NCI-H460 (cell line): ENCODE measurements around the gene C1QL4. TPM values are rescaled to one million over a fixed set of nuclear protein-coding genes. Genes with fewer than 3 reads are reported as not detected.
A peak's percentile ranks its signal among the peaks of the same experiment; 100 is the strongest.

Experiments used
- DNase-seq: peaks from one replicate; pipeline ENCODE4 v3.0.0-alpha.2; 2016; ENCODE audit warnings: low read depth; ENCODE audit errors: extremely low read depth
- total RNA-seq: library from RNA; depleted of rRNA; stranded (reverse); fragments of >200 nt; shearing (Covaris generic); gene quantifications from 2 replicates; pipeline ENCODE4 v1.2.3, GENCODE V29; 2014

C1QL4 gene
- total RNA-seq, 1 experiment from 2014 or later = 0.50 TPM

DNA sequence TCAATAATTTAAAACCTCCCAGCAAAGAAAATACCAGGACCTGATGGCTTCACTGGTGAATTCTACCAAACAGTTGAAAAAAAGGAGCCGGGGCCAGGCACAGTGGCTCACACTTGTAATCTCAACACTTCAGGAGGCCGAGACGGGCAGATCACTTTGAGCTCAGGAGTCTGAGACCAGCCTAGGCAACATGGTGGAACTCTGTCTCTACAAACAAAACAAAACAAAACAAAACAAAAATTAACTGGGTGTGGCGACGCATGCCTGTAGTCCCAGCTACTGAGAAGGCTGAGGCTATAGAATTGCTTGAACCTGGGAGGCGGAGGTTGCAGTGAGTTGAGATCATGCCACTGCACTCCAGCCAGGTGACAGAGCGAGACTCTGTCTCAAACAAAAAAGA, 27.6 kb downstream of the C1QL4 start:
- DNase-seq = no peak

DNA sequence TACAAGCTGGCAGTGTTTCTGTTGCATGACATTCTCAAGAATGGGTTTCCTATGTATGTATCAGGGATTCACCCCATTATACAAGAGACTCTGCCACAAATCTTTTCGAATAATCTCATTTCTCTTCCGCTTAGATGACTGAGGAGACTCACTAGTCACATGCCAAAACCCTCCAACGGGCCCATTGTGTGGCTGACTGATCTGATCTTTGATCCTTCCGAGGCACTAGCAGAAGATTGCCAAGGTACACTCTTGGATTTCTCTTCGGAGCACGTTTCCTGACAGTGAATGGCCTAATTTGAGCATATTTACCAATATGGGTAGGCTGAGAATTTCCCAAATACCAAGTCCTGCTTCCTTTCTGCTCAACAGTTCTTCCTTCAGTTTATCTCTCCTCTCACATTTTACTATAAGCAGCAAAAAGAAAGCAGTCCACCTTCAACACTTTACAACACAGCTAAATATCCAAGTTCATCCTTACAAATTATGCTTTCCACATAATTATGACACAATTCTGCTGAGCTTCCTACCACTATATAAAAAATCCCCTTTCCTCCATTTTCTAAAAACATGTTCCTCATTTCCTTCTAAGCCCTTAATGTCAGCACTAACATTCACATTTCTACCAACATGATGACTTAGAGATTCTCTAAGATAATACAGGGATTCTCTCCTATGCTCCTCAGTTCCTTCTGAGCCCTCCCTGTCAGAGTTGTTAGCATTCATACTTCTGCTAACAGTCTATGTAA, 31.1 kb downstream of the C1QL4 start:
- no peak for DNase-seq

DNA sequence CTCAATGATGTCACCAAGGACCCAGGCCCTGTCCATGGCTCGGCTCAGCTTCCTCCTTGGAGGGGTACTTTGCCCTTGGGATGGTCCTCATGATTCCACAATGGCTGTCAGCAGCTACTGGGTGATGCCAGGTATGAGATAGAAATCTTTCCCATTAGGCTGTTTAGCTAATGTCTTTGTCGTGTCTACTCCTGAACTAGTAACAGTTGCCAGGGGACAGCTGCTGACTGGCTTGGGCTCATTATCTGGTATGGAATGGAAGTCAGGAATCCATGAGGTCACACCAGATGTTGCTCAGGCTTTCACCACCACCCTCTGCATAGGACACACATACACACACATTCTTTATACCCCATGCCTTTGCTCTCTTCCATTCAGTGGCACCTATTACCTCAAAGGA, 32.8 kb downstream of the C1QL4 start:
- DNase-seq = no peak

DNA sequence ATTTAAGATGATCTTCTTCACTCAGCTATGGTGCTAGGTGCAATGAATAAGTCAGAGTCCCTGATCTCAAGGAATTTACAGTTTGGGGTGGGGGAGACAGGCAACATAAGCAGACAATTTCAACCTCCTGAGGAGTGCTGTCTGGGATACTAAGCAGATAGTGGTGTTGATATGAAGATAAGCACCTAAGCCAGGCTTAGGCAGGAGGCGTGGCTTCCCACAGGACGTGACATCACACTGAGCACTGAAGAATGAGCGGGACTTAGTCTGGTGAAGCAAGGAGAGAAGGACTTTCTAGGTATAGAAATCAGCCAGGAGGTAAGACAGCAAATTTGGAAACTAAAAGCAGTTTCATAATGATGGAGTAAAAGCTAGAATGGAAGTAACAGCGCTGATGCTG, 35.2 kb downstream of the C1QL4 start:
- DNase-seq = no peak

DNA sequence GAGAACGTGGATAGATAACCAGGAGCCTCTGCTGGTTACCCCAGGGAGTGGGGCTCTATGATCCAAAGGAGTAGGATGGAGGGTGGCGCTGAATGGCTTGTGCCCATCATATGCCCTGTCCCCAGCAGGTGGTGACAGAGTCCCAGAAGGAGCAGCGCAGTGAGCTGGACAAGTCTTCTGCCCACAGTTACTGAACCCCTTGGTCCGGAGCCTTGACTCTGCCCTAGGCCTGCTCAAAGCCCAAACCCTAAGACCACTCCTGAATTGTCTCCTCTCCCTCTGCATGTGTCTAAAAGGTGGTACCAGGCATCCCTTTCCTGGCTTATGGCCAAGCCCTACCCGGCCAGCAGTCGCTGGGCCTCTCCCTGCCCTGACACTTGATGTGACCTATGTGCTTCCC, 38.8 kb downstream of the C1QL4 start:
- no peak for DNase-seq

DNA sequence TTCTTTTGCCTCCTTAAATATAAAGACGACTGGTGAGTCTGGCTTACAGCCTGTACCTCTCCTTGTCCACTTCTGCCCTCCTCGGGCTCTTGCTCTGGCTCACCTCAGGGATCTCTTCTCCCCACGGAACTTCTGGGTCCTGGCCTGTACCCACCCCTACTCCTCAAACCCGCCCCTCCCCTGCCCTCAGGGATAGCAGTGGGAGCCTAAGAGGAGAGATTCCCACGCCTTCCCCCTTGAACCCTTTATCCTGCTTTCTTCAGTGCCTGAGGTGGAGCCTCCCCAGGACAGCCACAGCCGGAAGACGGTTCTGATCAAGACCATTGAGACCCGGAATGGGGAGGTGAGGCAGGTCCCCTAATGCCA, 39.3 kb downstream of the C1QL4 start:
- no peak for DNase-seq

DNA sequence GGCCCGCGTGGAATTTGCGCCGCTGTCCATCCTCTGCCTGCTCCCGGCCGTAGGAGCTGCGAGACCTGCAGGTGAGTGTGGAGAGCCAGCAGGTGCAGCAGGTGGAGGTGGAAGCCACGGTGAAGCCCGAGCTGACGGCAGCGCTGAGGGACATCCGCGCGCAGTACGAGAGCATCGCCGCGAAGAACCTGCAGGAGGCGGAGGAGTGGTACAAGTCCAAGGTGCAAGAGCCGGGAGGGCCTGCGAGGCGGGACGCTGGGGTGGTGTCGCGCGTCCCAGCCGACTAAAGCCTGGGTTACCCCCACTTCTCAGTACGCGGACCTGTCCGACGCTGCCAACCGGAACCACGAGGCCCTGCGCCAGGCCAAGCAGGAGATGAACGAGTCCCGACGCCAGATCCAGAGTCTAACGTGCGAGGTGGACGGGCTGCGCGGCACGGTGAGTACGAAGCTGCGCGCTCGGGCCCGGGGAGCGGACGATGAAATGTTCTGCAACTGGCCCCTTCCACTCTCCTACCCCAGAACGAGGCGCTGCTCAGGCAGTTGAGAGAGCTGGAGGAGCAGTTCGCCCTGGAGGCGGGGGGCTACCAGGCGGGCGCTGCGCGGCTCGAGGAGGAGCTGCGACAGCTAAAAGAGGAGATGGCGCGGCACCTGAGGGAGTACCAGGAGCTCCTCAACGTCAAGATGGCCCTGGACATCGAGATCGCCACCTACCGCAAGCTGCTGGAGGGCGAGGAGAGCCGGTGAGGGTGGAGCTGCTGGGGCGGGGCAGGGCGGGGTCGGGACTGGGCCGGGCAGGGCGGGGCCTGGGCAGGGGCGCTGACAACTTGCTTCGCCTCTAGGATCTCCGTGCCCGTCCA, 39.9 kb downstream of the C1QL4 start:
- DNase-seq = peak; percentile 65

DNA sequence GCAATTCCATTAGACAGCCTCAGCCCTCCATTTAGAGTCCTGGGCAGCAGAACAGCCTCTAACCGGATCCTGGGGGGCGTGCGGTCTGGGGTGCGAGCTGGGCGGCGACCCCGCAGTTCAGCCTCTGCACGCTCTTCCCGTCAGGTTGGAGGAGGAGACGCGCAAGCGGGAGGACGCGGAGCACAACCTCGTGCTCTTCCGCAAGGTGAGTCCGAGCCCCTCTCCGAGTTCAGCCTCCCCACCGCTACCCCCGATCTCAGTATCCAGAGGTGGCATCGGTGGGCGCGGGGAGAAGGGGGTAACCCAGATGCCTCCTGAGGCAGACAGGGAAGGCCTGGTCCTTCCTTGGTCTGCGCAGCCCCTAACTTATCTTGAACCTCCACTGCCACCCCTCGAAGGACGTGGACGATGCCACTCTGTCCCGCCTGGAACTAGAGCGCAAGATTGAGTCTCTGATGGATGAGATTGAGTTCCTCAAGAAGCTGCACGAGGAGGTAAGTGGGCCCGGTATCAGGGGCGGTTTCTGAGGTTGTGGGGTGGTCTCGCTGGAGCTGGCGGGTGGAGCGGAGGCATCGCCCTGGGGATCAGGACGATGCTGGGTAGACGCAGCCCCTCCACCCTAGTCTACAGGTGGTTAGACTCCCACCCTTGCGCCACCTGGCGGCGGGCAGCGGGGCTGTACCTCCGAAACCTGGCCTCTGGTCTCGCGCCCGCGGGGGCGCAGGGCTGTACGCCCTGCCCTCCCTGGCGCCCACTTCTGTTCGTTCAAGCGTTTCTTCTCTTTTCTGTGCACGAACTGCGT, 40.8 kb downstream of the C1QL4 start:
- DNase-seq = no peak

DNA sequence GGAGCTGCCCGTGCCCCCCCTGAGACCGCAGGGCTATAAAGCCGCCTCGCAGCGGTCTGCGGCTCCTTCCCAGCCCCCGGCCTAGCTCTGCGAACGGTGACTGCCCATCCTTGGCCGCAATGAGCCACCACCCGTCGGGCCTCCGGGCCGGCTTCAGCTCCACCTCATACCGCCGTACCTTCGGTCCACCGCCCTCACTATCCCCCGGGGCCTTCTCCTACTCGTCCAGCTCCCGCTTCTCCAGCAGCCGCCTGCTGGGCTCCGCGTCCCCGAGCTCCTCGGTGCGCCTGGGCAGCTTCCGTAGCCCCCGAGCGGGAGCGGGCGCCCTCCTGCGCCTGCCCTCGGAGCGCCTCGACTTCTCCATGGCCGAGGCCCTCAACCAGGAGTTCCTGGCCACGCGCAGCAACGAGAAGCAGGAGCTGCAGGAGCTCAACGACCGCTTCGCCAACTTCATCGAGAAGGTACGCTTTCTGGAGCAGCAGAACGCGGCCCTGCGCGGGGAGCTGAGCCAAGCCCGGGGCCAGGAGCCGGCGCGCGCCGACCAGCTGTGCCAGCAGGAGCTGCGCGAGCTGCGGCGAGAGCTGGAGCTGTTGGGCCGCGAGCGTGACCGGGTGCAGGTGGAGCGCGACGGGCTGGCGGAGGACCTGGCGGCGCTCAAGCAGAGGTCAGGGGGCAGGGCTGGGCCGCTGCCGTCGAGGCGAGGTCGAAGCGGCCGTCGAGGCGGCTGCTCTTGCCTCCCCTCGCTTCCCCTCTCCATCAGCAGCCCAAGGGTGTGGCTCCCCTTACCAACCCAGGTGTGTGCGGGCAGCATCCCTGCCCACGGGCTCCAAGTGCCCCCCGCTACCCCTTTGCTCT, 41.7 kb downstream of the C1QL4 start, which contains the start of gene PRPH:
Gene PRPH, plus strand, starts transcription at position 66 of the 855 bp plus-strand sequence. Its CDS starts 54 bp downstream, at position 120.
- DNase-seq = no peak

DNA sequence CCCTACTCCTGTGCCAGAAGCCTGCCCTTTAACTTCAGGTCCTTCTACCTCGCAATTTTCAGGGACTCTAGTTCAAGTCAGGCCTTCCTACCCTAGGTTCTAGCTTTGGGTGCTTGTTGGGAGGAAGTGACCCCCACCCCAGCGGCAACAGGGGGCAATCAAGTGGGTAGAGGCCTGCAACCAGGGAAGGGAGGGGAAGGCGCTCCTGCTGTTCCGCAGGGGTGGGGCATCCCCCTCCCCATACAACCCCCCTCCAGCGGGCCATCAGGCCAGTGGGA, 42.2 kb downstream of the C1QL4 start:
- DNase-seq = no peak

DNA sequence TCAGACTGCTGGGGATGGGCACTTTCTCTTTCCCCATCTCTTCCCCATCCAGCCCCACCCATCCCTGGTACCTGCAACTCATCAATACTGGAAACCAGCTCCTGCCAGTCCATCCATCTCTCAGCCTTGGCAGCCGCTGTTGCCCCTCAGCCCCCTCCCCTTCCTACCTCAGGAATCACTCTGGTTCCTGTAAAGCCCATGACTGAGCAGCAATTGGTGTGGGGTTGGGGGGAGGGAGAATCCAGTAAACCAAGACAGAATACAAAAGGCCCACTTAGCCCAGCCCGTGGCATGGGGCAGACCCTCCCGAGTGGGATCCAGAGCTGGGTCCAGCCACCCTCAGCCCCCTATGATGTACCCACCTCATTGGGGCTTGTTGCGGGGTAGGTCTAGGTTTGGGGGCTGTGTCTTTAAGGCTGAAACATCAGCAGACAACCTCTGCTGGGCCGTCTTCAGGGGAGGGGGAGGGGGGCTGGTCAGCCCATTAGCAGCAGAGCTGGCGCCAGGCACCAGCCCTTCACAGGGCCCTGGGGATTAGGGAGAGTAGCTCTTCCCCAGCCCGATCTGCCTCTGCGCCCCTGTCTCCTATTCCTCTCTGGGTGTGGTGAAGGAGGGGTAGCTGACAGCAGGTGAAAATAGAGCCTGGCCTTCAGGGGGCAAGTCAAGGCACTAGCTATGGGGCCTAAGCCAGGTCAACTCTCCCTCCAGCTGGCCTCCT, 42.7 kb downstream of the C1QL4 start:
- DNase-seq = no peak

DNA sequence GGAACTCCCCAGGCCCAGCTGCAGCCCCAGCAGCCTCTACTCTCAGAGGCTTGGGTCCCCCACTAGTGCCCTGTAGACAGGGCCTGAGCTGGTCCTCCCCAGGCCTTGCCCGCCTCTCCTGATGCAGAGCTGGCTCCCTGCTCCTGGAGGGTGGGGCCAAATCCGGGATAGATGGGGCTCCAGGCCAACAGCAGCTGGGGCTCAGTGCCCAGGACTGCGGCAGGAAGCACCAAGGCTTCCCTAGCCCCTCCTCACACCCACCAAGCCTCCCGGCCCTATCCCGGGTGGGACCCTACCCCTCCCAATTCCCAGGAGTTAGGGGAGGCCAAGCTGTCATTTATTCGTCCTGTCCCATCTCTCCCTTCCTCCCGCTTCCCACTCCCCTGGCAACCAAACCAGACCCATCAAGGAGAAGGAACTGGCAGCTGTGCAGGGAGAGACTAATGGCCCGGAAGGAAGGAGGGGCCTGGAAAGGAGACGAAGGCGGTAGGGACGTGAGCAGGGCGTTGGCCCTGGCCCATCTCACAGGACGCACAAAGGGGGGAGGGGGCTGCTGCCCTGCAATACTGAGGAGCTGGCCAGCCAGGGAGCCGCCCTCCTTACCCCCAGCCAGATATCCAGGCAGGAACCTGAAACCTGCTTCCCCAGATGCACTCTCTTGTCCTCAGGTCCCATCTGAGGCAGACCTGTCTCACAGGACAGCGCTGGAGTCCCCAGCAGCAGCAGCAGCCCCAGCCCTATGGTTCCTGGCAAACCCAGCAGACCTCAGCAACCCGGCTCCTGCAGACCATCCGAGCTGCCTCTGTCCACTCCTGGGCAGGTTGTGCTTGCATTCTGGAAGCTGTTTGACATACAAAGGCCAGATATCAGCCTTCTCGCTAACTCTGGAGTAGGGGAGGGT, 43.7 kb downstream of the C1QL4 start:
- DNase-seq = no peak

DNA sequence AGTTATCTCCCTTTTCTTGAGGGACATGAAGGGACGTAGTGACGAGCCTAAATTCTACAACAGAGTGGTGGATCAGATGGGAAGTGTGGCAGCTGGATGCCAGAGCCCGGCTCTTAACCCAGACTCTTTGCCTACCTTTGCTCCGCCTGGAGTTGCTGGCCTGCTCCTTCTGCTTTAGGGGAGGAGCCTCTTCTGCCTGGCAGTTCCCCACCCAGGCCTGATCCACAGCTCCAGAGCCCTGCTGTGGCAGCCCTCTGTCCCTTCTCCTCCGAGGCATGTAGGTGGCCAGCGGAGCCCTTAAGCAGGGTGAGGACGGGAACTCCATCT, 44.3 kb downstream of the C1QL4 start:
- no peak for DNase-seq

DNA sequence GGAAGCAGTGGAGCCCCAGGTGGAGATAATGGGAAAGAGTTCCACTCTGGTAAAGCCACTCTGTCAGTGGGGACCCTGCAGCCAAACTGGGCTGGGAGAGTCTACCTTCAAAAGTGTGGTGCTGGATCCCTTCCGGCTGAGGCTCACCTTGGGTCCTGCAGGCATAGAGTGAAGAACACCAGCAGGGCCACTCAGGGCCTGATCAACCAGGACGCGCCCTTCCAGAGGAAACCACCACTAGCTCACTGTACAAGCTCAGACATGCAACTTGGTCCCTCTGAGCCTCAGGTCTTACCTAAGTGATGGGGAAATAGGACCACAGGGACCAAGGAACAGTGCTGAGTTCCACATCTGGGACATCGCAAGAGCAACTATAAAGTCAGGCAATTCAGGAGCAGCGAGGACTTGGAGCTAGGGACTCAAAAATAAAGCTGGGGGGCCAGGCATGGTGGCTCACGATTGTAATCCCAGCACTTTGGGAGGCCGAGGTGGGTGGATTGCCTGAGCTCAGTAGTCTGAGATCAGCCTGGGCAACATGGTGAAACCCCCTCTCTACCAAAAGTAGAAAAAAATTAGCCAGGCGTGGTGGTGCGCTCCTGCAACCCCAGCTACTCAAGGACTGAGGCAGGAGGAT, 47.9 kb downstream of the C1QL4 start:
- DNase-seq = no peak

DNA sequence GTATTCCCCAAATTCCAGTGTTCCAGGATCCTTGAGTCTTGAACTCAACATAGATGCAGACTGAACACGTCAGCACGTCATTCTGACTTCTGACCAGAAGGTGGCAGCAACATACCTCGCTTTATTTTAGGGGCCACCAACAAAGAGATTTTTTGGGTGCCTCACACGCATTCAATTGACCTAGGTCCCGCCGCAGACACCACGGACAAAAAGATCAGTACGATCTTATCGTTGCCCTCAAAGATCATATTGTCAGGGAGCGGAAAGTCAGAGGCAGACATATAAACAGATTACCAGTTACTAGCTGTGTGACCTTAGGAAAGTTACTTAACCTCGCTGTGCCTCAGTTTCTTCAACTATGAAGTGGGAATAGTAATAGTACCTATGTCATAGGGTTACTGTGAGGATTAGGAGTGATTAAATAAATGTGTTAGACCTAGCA, 48.6 kb downstream of the C1QL4 start:
- DNase-seq = peak; percentile 53

DNA sequence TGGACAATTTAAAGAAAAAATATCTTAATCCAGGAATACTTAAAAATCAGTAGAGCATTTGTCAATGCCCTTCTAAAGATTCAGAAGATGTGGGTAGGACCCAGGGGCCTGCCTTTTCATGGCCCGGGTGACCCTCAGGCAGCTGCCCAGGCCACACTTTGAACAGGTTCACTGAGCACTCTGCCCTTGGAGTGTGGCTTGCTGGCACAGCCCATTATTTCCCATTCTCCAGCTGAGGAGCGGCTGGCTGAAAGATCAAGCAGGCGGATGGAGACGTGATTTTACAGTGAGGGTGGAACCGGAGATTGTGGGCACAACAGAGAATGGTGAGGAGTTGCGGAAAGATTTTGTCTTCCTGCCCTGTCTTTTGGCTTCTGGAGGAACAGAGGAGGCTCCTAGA, 49.1 kb downstream of the C1QL4 start:
- DNase-seq = no peak

DNA sequence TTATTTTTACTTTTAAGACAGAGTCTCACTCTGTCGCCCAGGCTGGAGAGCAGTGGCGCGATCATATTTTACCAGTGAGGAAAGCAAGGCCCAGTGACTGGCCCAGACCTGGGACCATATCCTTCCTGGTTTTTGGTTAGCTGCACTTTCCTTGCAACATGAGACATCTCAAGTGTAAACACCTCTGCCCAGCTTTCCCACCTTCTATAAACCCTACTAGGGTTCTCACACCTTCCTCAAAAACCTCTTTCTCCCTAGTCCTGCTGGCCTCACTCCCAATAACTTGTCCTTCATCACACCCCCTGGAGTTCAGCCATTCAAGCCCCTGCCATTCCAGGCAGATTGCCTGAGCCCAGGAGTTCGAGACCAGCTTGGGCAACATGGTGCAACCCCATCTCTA, 52.3 kb downstream of the C1QL4 start:
- no peak for DNase-seq
